HG03565 (cell line): ENCODE results near the gene NUMB.

ENCODE experiments used
- ATAC-seq: cut with Tn5 transposase; IDR thresholded peaks from one replicate; pipeline ENCODE4 v1.9.1; 2021; ENCODE audit warnings: mild to moderate bottlenecking, moderate library complexity; ENCODE audit not compliant: unreplicated experiment

Gene NUMB

DNA sequence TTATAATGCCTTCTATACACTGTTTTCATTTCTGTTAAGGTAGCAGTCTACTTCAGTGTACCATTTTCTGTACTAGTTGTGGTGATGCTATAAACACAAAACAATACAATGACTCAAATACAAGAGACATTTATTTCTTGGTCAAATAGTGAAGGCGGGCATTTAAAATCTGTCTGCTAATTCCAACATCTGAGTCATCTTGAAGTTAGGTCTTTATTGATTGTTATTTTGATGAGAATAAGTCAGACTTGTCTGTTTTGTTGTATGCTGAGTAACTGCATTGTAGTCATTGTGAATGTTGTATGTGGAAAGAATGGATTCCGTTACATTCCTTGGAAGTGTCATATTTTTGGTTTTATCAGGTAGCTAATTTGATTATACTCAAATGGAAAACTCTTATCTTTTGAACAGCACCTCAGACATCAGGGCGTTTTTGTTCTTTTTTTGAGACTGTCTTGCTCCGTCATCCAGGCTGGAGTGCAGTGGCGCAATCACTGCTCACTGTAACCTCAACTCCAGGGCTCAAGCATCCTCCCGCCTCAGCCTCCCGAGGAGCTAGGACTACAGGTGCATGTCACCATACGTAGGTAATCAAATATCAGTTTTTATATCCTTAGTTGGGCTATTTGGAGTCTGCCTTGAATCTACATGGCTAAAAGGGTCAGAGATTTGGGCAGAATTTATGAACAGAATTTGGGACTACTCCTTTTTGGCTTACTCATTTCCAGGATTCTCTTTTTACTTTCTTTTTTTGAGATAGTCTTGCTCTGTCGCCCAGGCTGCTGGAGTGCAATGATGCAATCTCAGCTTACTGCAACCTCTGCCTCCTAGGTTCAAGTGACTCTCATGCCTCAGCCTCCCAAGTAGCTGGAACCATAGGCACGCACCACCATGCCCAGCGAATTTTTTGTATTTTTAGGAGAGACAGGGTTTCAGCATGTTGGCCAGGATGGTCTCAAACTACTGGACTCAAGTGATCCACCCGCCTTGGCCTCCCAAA is 164.3 kb downstream of the NUMB start:
- no peak for ATAC-seq

DNA sequence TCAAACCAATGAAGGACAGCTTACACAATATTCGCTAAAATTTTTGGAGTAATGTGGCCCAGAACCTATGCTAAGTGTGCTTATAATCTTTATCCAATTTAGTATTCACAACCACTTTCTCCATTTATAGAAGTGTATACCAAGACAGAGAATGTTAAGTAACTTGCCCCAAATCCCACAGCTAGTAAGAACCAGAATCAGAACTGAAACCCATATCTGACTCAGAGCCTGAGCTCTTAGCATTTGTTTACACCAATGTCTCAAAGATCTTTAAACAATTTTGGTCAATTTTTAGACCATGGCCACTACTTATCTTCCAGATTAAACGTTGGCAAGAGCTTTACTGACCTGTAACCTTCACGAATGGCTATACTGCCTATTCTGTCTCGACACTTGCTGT is 168.1 kb downstream of the NUMB start:
- peak; percentile 82 for ATAC-seq

DNA sequence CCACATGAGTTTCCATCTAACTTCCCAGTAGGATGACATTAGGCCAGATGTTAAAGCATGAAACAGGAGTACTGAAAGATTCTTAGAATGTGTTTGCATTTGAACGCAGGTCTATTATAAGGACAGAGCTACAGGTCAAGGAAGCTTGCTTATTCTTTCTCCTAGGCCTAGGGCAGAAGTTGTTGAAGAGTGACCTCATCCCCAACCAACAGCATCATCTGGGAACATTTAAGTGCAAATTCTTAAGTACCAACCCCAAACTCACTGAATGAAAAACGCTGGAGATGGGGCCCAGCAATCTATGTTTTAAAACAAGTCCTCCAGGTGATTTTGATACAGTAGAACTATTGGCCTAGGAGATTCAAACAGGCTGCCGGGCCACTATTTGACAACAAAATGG is 168.6 kb downstream of the NUMB start:
- ATAC-seq: no peak

DNA sequence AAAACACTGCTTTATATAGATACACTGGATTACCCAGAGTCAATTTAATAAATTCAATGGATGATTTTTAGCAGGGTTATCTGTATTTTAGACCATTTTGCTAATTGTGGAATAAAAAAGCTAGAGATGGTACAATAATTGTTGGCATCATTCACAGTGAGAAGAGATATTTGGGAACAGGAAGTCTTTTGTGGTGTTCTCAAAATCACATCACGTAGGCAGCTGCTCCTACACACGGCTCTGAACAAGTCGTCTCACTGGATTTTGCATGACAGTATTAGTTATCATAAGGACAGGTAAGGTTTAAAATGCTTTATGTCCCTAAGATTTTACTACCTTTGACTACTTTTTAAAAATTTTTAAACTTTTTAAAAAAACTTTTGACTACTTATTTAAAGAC is 169.0 kb downstream of the NUMB start:
- ATAC-seq: no peak

DNA sequence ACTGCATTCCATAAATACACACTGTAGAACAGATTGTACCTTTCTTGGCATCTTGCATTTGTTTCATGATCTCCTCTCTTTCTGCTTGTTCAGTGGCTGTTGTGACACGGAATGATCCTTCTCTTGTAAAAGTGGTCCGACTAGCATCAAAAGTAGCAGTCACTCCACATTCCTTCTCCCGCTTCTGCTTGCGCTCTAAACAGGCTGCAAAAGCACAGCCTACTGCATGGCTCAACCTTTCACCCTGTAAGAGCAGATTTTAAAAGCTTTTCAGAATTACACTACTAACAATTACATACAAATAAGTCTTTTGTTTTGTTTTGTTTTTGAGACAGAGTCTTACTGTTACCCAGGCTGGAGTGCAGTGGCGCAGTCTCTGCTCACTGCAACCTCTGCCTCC is 171.3 kb downstream of the NUMB start:
- no peak for ATAC-seq

DNA sequence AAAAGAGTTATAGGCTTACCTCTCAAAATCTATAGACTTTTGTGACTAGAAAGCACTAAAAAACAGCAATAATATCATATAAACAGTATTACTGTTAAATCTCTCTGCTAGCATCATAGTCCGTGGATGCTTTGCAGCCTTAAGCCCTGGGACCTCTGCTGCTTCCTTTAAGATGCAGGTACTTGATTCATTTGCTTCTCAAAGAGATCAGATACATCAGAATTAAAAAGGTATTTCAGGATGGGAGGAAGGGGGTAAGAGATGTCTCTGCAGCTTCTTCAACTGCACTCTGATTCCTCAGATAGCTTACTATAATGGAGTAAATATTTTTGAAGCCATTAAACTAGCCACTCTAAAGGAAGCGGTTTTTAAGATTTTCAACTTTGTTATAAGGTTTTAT is 171.7 kb downstream of the NUMB start:
- ATAC-seq: no peak

DNA sequence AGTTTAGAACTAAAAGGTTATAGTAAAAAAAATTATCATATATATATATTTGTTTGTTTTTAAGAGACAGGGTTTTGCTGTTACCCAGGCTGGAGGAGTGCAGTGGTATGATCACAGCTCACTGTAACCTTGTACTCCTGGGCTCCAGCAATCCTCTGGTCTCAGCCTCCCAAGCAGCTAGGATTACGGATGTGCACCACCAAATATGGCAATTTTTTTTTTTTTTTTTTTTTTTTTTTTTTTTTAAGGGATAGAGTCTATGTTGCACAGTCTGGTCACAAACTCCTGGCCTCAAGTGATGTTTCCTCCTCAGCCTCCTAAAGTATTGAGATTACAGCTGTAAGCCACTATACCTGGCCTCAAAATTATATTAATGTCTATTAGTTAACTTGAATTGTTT is 172.4 kb downstream of the NUMB start:
- no peak for ATAC-seq

DNA sequence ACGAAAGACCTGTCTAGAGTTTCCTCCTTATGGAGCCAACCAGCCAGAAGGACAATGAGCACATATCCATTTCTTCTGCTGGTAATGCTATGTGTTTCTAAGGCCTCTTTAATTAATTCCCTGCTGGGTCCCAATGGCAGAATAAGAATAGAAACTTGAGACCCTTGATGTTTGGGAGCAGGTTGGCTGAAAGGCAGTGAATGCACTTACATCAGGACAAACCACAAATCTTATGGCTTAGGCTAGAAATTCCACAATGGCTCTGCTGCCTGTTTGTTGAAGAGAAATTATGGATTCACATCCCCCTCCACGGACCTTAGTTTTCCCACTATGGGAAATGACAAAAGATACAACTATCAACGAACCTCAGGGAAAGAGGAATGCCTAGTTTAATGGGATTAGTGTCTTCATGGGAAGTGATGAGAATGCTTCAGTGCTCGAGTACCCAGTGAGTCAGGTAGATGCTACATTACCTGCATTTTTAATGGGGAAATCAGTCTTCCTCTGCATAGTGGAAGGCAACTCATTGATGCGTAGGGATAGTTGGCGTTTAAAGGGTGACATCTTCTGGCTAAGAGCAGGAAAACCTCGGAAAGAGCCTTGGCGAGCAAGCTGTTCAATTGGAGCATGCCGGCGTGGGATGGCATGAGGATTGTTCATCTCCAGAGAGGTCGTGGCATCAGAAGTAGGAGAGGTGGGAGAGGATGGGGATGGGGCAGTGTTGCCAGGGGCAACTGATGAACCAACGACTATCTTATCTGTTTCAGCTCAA is 174.6 kb downstream of the NUMB start:
- ATAC-seq: no peak

DNA sequence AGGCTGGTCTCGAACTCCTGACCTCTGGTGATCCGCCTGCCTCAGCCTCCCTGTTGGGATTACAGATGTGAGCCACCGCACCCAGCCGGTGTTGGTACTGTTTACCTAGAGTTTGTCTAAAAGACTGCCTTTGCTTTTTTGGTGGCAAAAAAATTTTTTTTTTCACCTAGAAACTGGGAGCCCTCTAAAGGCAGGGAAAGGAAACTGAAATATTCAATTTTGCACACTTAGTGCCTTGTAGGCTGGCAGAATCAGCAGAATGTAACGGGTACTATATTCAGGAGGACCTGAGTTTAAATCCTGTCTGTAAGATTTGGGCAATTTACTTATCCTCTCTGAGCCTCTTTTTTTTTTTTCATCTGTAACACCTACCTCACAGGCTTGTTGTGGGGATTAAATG is 177.4 kb downstream of the NUMB start:
- no peak for ATAC-seq

DNA sequence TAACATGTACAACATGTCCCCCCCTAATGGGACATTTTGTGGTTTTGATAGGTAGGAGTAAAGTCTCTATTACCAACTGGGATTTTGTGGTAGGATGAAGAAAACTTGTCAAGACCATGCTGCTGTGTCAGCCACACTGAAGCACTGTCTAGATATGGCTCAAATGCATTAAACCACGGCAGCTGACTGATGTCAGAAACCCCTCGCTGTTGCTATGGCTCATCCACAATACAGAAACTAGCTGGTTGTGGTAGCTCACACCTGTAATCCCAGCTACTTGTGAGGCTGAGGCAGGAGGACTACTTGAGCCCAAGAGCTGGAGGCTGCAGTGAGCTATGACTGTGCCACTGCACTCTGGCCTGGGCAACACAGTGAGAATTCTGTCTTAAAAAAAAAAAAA is 181.0 kb downstream of the NUMB start:
- no peak for ATAC-seq

DNA sequence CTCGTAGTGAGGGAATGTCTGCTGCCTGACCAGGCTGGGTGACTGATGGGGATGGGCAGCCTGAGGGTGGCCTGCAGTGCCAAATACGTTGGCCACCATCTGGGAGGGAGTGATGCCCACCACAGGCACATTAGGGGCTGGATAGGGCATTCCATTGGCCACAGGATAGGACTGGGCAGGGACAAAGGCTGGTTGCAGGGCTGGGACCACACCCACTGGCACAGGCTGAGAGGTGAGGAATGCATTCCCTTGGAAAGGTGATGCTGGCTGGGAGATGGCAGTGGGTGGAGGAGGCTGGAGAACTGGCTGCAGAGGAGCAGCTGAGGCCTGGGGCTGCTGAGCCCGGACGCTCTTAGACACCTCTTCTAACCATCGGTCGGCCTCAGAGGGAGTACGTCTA is 181.5 kb downstream of the NUMB start:
- ATAC-seq: no peak

DNA sequence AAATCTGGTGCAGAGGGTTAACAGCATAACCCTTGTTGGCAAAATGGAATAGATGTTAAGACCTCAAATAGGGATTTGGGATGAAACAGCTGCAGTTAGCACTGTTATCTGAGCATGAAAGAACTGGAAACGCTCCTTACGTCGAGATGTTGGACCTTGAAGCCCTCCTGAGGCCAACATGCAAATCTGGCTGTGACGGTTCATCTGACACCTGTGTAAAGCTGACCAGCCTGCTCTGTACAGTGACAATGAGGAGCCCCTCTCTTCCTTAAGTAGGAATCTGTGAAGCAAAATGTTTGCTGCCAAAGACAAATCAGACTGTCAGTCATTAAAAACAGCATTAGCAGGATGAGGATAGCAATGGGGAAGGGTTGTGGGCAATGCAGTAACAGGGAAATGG is 184.5 kb downstream of the NUMB start:
- ATAC-seq: no peak

DNA sequence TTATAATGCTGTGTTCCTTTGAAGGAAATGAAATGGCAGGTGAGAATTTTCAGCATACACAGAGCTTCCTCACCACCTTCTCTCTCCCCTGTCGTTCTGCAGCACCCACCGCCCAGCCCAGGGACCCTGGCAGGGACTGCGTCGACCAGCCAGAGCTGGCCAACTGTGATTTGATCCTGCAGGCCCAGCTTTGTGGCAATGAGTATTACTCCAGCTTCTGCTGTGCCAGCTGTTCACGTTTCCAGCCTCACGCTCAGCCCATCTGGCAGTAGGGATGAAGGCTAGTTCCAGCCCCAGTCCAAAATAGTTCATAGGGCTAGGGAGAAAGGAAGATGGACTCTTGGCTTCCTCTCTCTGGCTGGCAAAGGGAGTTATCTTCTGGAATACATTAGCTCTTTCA is 186.0 kb downstream of the NUMB start:
- ATAC-seq: no peak

DNA sequence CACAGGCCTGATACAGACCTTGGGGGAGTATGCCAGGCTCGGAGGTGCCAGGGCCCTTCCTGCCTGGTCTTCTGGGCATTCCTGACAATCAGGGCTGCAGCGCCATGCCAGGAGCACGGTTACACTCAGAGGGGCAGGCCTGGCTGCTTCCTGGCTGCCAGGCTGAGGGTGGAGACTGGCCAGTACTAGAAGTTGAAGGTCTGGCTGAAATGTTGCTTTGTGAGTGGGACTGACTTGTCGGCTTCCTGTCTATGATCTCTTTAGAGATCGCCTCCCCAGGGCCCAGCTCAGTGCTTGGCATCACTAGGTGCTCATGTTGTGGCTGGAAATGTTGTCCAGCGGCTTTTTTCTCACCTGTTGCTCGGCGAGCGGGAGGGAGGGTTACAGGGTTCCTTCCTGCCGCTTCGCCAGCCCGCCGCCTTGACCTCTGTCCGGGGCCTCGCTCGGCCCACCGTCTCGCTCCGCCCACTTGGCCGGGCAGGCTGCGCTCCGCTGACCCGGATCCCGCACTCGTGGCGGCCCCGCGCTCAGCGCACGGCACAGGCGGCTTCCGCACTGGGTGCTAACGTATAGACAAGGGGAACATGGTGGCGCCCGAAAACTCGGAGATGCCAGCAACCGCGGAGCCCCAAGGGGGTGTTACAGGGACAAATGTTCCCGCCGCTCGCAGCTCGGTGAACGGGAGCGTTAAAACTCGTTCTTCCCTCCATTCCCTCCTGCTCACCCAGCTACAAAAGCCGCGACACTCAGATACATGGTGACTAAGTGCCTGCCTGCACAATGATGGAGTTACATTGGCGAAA is 188.4 kb downstream of the NUMB start:
- no peak for ATAC-seq

DNA sequence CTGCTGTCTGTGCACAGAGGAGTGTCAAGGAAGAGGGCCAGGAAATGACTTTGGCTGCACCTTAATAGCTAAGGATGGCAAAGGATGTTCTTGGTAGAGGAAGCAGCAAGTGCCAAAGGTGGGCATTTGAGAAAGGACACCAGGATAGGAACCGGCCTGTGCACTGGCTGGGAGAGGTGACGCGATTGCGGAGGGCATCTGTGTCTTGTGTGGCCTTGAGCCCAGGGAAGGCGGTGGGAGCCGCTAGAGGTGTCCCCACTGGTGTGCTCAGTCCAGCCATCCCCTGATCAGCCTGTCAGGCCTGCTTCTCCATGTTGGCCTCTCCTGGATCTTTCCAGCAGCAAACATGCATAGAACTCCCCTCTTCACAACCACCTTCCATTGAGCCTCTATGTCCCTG is 190.9 kb downstream of the NUMB start:
- ATAC-seq: no peak

DNA sequence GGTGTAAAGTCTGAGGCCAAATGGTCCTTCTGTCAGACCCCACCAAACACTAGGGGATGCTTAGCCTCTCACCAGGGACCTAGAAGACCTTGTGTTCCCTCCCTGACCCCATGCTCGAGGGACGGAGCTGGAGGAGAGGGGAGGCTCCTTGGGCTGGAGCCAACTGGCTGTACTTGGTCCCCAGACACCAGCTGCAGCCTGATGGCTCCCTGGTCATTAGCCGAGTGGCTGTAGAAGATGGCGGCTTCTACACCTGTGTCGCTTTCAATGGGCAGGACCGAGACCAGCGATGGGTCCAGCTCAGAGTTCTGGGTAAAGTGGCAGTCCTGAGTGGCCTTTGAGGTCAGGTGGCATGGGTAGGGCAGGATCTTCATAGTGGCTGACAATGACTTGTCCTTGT is 192.0 kb downstream of the NUMB start:
- ATAC-seq: no peak

DNA sequence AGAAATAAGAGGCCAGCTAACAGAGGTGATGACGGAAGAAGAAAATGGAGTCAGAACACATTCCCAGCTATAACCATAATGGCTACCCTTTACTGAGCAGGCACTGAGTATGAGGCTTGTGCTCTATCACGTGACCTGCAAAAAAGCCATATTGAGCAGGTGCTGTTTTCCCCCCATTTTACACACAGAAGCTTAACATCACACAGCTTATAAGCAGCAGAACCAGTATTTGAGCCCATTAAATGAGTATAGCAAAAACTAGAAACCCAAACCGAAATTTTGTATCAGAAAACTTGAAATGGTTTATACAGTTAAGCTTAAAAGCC is 192.7 kb downstream of the NUMB start:
- no peak for ATAC-seq

DNA sequence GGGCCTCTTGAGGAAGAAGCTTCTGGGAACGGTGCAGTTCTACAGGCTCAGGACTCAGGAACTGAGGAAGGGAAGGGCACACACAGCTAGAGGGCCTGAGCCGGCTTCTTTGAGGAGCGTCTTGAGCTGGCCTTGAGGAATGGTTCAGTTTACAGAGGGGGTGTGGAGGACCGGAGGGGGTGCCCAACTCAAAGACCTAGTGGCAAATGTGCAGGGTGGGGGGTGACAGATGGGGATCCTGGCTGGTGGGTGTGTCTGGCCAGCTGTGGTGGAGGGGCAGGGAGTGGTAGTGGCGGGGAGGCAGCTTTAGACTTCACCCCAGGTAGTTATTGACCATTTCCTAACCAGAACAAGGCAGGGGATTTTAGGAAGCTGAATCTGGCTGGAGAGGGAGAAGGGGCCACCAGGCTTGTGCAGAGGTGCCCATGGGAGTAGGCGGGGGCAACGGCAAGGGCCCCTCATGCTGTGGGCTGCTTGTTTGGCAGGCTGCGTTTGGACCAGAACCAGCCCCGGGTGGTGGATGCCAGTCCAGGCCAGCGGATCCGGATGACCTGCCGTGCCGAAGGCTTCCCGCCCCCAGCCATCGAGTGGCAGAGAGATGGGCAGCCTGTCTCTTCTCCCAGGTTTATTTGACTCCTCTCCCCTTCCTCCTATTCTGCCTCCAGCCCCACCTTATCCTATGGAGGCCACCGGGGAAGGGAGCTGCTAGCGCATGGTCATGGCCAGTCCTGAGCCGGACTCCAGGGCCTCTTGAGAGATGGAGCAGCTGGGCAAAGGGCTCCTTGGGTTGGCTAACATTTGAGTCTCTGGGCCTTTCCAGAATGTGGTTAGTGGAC is 193.2 kb downstream of the NUMB start:
- ATAC-seq: no peak

DNA sequence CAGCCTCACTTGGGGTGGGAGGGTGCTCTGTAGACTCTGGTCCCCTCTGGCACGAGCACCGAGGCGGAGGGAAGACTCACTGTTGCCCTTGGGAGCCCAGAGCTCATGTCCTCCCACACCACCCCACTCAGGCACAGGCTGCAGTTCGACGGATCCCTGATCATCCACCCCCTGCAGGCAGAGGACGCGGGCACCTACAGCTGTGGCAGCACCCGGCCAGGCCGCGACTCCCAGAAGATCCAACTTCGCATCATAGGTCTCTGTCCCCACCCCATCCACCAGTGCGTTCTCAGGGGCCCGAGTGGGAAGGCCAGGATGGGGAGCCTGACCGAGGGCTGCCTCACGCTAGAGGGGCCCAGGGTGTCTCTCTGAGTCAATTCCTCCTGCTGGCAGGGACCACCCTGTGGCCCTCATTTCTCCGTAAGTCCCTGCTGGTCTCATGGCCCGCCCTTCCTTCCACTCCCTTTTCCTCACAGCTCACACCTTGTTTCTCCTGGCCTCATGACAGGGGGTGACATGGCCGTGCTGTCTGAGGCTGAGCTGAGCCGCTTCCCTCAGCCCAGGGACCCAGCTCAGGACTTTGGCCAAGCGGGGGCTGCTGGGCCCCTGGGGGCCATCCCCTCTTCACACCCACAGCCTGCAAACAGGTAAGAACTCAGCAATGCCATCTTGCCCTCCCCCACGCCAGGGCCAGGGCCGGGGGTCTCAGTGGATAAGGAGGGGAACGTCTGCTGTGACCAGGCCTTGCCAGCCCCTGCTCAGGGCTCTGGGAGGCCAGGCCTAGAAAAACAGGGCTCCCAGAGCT is 194.1 kb downstream of the NUMB start:
- no peak for ATAC-seq

DNA sequence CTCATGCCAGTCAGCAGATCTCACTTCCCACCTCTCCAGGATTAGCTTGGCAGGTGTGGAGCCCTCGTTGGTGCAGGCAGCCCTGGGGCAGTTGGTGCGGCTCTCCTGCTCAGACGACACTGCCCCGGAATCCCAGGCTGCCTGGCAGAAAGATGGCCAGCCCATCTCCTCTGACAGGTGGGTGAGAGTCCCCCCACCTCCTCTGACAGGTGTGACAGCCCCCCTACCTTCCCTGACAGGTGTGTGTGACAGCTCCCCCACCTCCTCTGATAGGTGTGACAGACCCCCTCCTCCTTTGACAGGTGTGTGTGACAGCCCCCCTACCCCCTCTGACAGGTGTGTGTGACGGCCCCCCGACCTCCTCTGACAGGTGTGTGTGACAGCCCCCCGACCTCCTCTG is 194.7 kb downstream of the NUMB start:
- no peak for ATAC-seq
